HepG2 (cell line): ENCODE measurements around the gene EPC1. TPM values are rescaled to one million over a fixed set of nuclear protein-coding genes. Genes with fewer than 3 reads are reported as not detected.
"Not testable (repeated sequence)": the region's sequence is repeated elsewhere in the genome, so short reads cannot be mapped to it uniquely, and the experiment has no call there.

Experiments
- ATAC-seq: fragments of 200-7000 bp; cut with Tn5 transposase; 3 replicates; pipeline ENCODE4 v1.9.1; 2020; ENCODE audit warnings: mild to moderate bottlenecking, moderate library complexity
- BruUV-seq: library from RNA; stranded (reverse); fragments of 400-500 nt; replicated peaks from 2 replicates; lab custom pipeline; 2021; lab: Mats Ljungman, UMichigan
- CTCF ChIA-PET: fragments of 300-600 bp; formaldehyde crosslinking; extraction: SDS; loops from one replicate; lab custom pipeline; 2021; ENCODE audit warnings: low total read pairs, inconsistent platforms, low intra/inter-chr PET ratio; lab: Yijun Ruan, JAX
- POLR2A ChIA-PET: fragments of 350-600 bp; sonication (Branson Sonifier 250); formaldehyde crosslinking; loops from one replicate; lab custom pipeline; 2020; ENCODE audit warnings: antibody characterized with exemption, inconsistent platforms; lab: Yijun Ruan, JAX
- DNase-seq: peaks from one replicate; pipeline ENCODE4 v3.0.0-alpha.2; 2015; ENCODE audit warnings: low spot score
- FAIRE-seq: peaks from 3 replicates; lab custom pipeline; 2011; peaks lifted over from hg19 to GRCh38; lab: Jason Lieb, UNC
- H2AFZ ChIP-seq: one replicate; pipeline ENCODE4 v1.6.1; 2011; ENCODE audit warnings: low read length, inconsistent platforms
- H3K27ac ChIP-seq: fragments of 300-600 bp; 3 replicates; pipeline ENCODE4 v1.8.0; 2011; ENCODE audit warnings: mixed run types, mild to moderate bottlenecking, mixed read lengths, low read length, inconsistent platforms; ENCODE audit not compliant: insufficient read depth; ENCODE audit errors: extremely low read length
- H3K27me3 ChIP-seq, 2 experiments: fragments of 200-600 bp in 1 of 2; 2 replicates in 1 of 2; 3 replicates in 1 of 2; pipeline versions ENCODE4 v1.6.0 to v1.8.0; 2011; ENCODE audit warnings: low read length in 2 of 2, mild to moderate bottlenecking in 2 of 2, moderate library complexity in 2 of 2, inconsistent platforms in 1 of 2; ENCODE audit not compliant: insufficient read depth in 2 of 2, control insufficient read depth in 1 of 2
- H3K36me3 ChIP-seq, 2 experiments: fragments of 200-600 bp in 1 of 2; replicated peaks in 1 of 2; 2 replicates in 1 of 2; 3 replicates in 1 of 2; pipeline versions ENCODE4 v1.5.1 to v1.8.0; 2011; ENCODE audit warnings: low read length in 2 of 2, inconsistent platforms in 1 of 2; ENCODE audit not compliant: insufficient read depth in 2 of 2, control insufficient read depth in 1 of 2
- H3K4me1 ChIP-seq: 2 replicates; pipeline ENCODE4 v1.5.1; 2012; ENCODE audit warnings: low read length, inconsistent platforms; ENCODE audit not compliant: insufficient read depth
- H3K4me2 ChIP-seq: 2 replicates; pipeline ENCODE4 v1.6.0; 2011; ENCODE audit warnings: low read depth, low read length, inconsistent platforms
- H3K4me3 ChIP-seq, 3 experiments: fragments of 200-600 bp in 1 of 3; sonication (generic), shearing (Covaris generic) in 1 of 3; replicated peaks in 1 of 3; 2 replicates each; pipeline ENCODE4 v1.5.1; 2011 to 2016; ENCODE audit warnings: low read length in 3 of 3, inconsistent platforms in 2 of 3, low read depth in 2 of 3, mild to moderate bottlenecking in 2 of 3, control low read depth in 1 of 3, mixed read lengths in 1 of 3; ENCODE audit not compliant: insufficient read depth in 1 of 3
- H3K79me2 ChIP-seq: one replicate; pipeline ENCODE4 v1.6.1; 2011; ENCODE audit warnings: low read length, inconsistent platforms; ENCODE audit not compliant: insufficient read depth
- H3K9ac ChIP-seq: 2 replicates; pipeline ENCODE4 v1.6.0; 2011; ENCODE audit warnings: mild to moderate bottlenecking, low read depth, low read length, inconsistent platforms; ENCODE audit not compliant: insufficient read depth
- H3K9me3 ChIP-seq: 2 replicates; pipeline ENCODE4 v1.5.1; 2012; ENCODE audit warnings: mild to moderate bottlenecking, low read length
- H4K20me1 ChIP-seq: 2 replicates; pipeline ENCODE4 v1.6.0; 2011; ENCODE audit warnings: inconsistent platforms, mild to moderate bottlenecking, low read length, moderate library complexity; ENCODE audit not compliant: insufficient read depth
- ARNT ChIP-seq: fragments of 450-650 bp; IDR thresholded peaks from 2 replicates; pipeline ENCODE4 v1.6.1; 2017
- ZNF263 ChIP-seq: sonication (generic); formaldehyde crosslinking; IDR thresholded peaks from 2 replicates; pipeline ENCODE4 v1.4.0; 2020; ENCODE audit warnings: missing genetic modification reagents
- ZSCAN25 ChIP-seq: sonication (generic); formaldehyde crosslinking; IDR thresholded peaks from 2 replicates; pipeline ENCODE4 v1.8.0; 2022; ENCODE audit warnings: mild to moderate bottlenecking, missing genetic modification reagents
- WGBS: methylation state at CpG from one replicate; pipeline ENCODE4 v1.1.6; 2017; ENCODE audit warnings: low lambda C conversion rate; 5-methylcytosine and 5-hydroxymethylcytosine counted together
- in situ Hi-C: cut with HindIII; loops from 2 replicates; pipeline ENCODE4 v1.10.0; 2017; ENCODE audit warnings: low pct_unique_long_range_greater_than_20kb; ENCODE audit not compliant: extremely low pct_ligation_motif_present
- intact Hi-C: fragments of 100-400 bp; cut with micrococcal nuclease; formaldehyde crosslinking; loops from one replicate; pipeline ENCODE4 v1.10.0; 2022; ENCODE audit not compliant: unreplicated experiment
- polyA plus RNA-seq, 8 experiments: library from polyadenylated mRNA; depleted of rRNA in 3 of 8; stranded (reverse) in 7 of 8; unstranded in 1 of 8; fragments of >200 nt; fragmentation: Illumina TruSeq in 4 of 8; extraction: Trizol in 4 of 8; gene quantifications; 2 replicates each; pipeline versions ENCODE4 v1.2.1 to v1.2.3, GENCODE V29; 2011 to 2016; ENCODE audit warnings: low read depth in 4 of 8, missing spikeins in 1 of 8, mixed read lengths in 1 of 8; ENCODE audit not compliant: insufficient read depth in 1 of 8
- total RNA-seq, 5 experiments: library from RNA; depleted of rRNA; stranded (reverse); fragments of >200 nt; fragmentation: Illumina TruSeq; extraction: Trizol; gene quantifications; 2 replicates each; pipeline ENCODE4 v1.2.3, GENCODE V29; 2016; ENCODE audit warnings: low read depth in 1 of 5
- TF ChIP-seq, protein P1 (sequence below): sonication (generic); formaldehyde crosslinking; IDR thresholded peaks from 2 replicates; pipeline ENCODE4 v1.5.0; 2020; ENCODE audit warnings: mild to moderate bottlenecking, missing genetic modification reagents, moderate library complexity

Gene EPC1
- total and polyA plus RNA-seq, 2 of the 13 experiments (the other 11 are each of a cell fraction or from before 2014, with no cell fraction given), result 28.7 to 44.2 TPM

DNA sequence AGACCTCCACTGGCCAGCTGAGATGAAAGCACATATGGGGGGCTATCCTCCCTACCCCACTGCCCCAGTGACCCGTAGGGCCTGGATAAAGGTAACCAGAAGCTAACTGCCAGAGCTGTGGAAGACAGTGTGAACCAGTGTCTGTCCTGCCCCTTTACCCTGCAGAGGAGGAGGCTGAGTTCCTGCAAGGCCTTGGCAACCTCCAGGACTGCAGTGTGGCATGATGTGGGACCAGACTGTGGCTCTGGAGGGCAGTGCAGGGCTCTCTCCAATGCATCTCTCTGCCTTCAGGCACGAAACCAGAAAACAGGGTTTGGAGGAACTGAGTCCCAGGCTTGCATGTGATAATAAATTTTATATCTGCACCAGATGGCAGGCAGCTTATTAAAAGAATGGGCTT is 93.1 kb downstream of the EPC1 start:
- no peak for FAIRE-seq
- in situ Hi-C loops (no loop called here), intact Hi-C loops (no loop called here)
- ATAC-seq, result peak; percentile 77
- H3K4me2 ChIP-seq, result no peak overlapping the region
- no peak for DNase-seq
- H3K9ac ChIP-seq, result no peak overlapping the region
- 0% methylated on average over 1 of the region's 2 CpGs for WGBS
- no peak overlapping the region for H2AFZ ChIP-seq
- ChIA-PET POLR2A (no interaction called here), CTCF (no interaction called here)
- no peaks in the 10 kb centered on the region for H4K20me1 ChIP-seq
- no TSS peak for BruUV-seq
- TF ChIP-seq, protein P1, sequence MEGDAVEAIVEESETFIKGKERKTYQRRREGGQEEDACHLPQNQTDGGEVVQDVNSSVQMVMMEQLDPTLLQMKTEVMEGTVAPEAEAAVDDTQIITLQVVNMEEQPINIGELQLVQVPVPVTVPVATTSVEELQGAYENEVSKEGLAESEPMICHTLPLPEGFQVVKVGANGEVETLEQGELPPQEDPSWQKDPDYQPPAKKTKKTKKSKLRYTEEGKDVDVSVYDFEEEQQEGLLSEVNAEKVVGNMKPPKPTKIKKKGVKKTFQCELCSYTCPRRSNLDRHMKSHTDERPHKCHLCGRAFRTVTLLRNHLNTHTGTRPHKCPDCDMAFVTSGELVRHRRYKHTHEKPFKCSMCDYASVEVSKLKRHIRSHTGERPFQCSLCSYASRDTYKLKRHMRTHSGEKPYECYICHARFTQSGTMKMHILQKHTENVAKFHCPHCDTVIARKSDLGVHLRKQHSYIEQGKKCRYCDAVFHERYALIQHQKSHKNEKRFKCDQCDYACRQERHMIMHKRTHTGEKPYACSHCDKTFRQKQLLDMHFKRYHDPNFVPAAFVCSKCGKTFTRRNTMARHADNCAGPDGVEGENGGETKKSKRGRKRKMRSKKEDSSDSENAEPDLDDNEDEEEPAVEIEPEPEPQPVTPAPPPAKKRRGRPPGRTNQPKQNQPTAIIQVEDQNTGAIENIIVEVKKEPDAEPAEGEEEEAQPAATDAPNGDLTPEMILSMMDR, result peak; percentile 20; the same call in 1 of the 2 replicates
- no peak for TF ChIP-seq ARNT
- no peaks in the 10 kb centered on the region for H3K79me2 ChIP-seq
- peaks cover 11% of the 10 kb centered on the region; the same call in 1 of the 2 replicates for H3K4me1 ChIP-seq
- no peaks in the 10 kb centered on the region for H3K36me3 ChIP-seq
- no peak overlapping the region for H3K27ac ChIP-seq
- H3K9me3 ChIP-seq, result no peaks in the 10 kb centered on the region
- H3K4me3 ChIP-seq, result no peak overlapping the region
- H3K27me3 ChIP-seq, result no peaks in the 10 kb centered on the region

DNA sequence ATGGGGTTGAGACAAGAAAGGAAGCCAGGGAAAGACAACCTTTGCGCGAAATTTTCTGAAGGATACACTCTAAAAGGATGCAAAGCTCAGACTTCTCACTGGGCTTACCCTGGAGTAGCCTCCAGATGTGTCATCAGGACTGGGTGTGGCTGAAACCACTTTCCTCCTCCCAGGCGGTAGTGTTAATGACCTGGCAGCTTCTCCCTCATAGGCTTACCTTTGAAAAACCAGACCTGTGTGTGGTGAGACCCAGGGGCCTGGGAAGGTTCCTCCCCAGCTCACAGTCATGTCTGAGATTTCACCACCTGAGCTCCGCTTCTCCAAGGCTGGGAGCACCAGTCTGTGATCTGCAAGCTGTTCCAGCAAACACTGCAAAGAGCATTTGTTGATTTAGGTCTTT is 93.7 kb downstream of the EPC1 start:
- Histone ChIP-seq H3K4me1 (peaks cover 11% of the 10 kb centered on the region; the same call in 1 of the 2 replicates), H3K79me2 (no peaks in the 10 kb centered on the region), H3K4me2 (no peak overlapping the region), H3K27ac (no peak overlapping the region), H3K9ac (no peak overlapping the region), H3K36me3 (no peaks in the 10 kb centered on the region), H2AFZ (no peak overlapping the region), H3K27me3 (no peaks in the 10 kb centered on the region), H3K4me3 (no peak overlapping the region), H4K20me1 (no peaks in the 10 kb centered on the region), H3K9me3 (no peaks in the 10 kb centered on the region)
- TF ChIP-seq ZNF263 (CRISPR knock-in tag) (0 out of 2 replicates have a peak, but pooled peaks have one; percentile 25), ZSCAN25 (CRISPR knock-in tag) (no peak)
- FAIRE-seq (no peak), ATAC-seq (peak; percentile 34; the same call in 2 of the 3 replicates), DNase-seq (no peak)
- POLR2A ChIA-PET, result no interaction called here
- CTCF ChIA-PET, result no interaction called here
- in situ Hi-C loops, result no loop called here
- intact Hi-C loops, result no loop called here
- no TSS peak for BruUV-seq
- 52% methylated on average over 4 of the region's 4 CpGs for WGBS

DNA sequence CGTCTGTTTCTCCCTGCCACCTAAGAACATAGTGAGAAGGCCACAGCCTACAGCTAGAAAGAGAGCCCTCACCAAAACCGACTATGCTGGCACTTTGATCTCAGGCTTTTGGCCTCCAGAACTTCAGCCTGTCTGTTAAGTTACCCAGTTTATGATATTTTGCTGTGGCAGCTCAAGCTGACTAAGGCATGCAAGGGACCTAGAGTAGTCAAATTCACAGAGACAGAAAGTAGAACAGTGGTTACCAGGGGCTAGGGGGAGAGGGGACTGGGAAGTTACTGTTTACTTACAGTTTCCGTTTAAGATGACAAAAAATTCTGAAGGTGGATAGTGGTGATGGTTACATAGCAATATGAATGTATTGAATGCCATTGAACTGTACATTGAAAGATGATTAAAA is 96.5 kb downstream of the EPC1 start:
- H3K79me2 ChIP-seq, H3K4me3 ChIP-seq, in situ Hi-C loops, H3K36me3 ChIP-seq, H4K20me1 ChIP-seq, H3K9ac ChIP-seq, H2AFZ ChIP-seq, H3K27me3 ChIP-seq, FAIRE-seq, BruUV-seq, H3K4me2 ChIP-seq, H3K4me1 ChIP-seq, H3K27ac ChIP-seq, intact Hi-C loops, ATAC-seq, H3K9me3 ChIP-seq, DNase-seq: not testable (repeated sequence)
- ChIA-PET CTCF (interaction anchor here (0.6 kb wide), 1 partner anchor 1746 kb away, joined by 3 read pairs; no protein-coding TSS in a partner anchor), POLR2A (interaction anchor here (1.0 kb wide), 1 partner anchor 8 kb away, joined by 3 read pairs; no protein-coding TSS in a partner anchor)
- WGBS, result 21% methylated on average over 3 of the region's 3 CpGs
